H9 (cell line): ENCODE measurements around the gene BRICD5. TPM values are rescaled to one million over a fixed set of nuclear protein-coding genes. Genes with fewer than 3 reads are reported as not detected.

ENCODE experiments used
- DNase-seq: peaks from one replicate; pipeline ENCODE4 v3.0.0-alpha.2; 2017
- H2AFZ ChIP-seq: one replicate; pipeline ENCODE4 v1.6.1; 2013; ENCODE audit warnings: mild to moderate bottlenecking, low read length, control low read depth, moderate library complexity
- H2AK5ac ChIP-seq: 2 replicates; pipeline ENCODE4 v1.6.1; 2013; ENCODE audit warnings: low read length, control low read depth, mixed read lengths; ENCODE audit not compliant: insufficient read length
- H2BK120ac ChIP-seq: one replicate; pipeline ENCODE4 v1.6.1; 2013; ENCODE audit warnings: low read depth, mild to moderate bottlenecking, low read length, control low read depth, inconsistent platforms; ENCODE audit not compliant: poor library complexity, severe bottlenecking
- H2BK12ac ChIP-seq: 2 replicates; pipeline ENCODE4 v1.6.1; 2013; ENCODE audit warnings: low read length, control low read depth, mixed read lengths, low read depth; ENCODE audit not compliant: insufficient read length
- H2BK15ac ChIP-seq: 2 replicates; pipeline ENCODE4 v1.6.1; 2013; ENCODE audit warnings: low read depth, low read length, control low read depth
- H2BK20ac ChIP-seq: one replicate; pipeline ENCODE4 v1.6.1; 2013; ENCODE audit warnings: low read depth, mild to moderate bottlenecking, low read length, control low read depth, inconsistent platforms; ENCODE audit not compliant: poor library complexity, severe bottlenecking
- H2BK5ac ChIP-seq: 2 replicates; pipeline ENCODE4 v1.6.1; 2013; ENCODE audit warnings: low read length, control low read depth, mixed read lengths; ENCODE audit not compliant: insufficient read length
- H3K14ac ChIP-seq: 2 replicates; pipeline ENCODE4 v1.6.1; 2013; ENCODE audit warnings: low read length, control low read depth; ENCODE audit not compliant: insufficient read depth
- H3K18ac ChIP-seq: 2 replicates; pipeline ENCODE4 v1.6.1; 2013; ENCODE audit warnings: low read depth, mild to moderate bottlenecking, mixed read lengths, low read length, control low read depth; ENCODE audit not compliant: insufficient read length
- H3K23ac ChIP-seq: 2 replicates; pipeline ENCODE4 v1.6.1; 2013; ENCODE audit warnings: low read length, control low read depth, mixed read lengths, low read depth; ENCODE audit not compliant: insufficient read length
- H3K23me2 ChIP-seq: 2 replicates; pipeline ENCODE4 v1.6.1; 2013; ENCODE audit warnings: low read depth, mild to moderate bottlenecking, mixed read lengths, low read length, control low read depth; ENCODE audit not compliant: insufficient read length, poor library complexity, severe bottlenecking
- H3K27ac ChIP-seq: 2 replicates; pipeline ENCODE4 v1.5.1; 2013; ENCODE audit warnings: low read length, control low read depth, mixed read lengths, low read depth; ENCODE audit not compliant: insufficient read length
- H3K27me3 ChIP-seq: 2 replicates; pipeline ENCODE4 v1.6.1; 2013; ENCODE audit warnings: low read length, control low read depth, inconsistent platforms; ENCODE audit not compliant: insufficient read depth
- H3K4ac ChIP-seq: 2 replicates; pipeline ENCODE4 v1.6.1; 2013; ENCODE audit warnings: low read depth, mild to moderate bottlenecking, control low read depth, inconsistent platforms, low read length, moderate library complexity
- H3K4me1 ChIP-seq: 2 replicates; pipeline ENCODE4 v1.6.1; 2013; ENCODE audit warnings: low read length, control low read depth, inconsistent platforms; ENCODE audit not compliant: insufficient read depth
- H3K4me2 ChIP-seq: 2 replicates; pipeline ENCODE4 v1.6.1; 2013; ENCODE audit warnings: low read length, control low read depth, mixed read lengths; ENCODE audit not compliant: insufficient read length, insufficient read depth
- H3K56ac ChIP-seq: 2 replicates; pipeline ENCODE4 v1.6.1; 2013; ENCODE audit warnings: low read depth, mild to moderate bottlenecking, mixed read lengths, low read length, control low read depth; ENCODE audit not compliant: insufficient read length
- H3K79me1 ChIP-seq: 2 replicates; pipeline ENCODE4 v1.6.1; 2013; ENCODE audit warnings: low read depth, mild to moderate bottlenecking, moderate library complexity, low read length, control low read depth, inconsistent platforms; ENCODE audit not compliant: insufficient read depth, poor library complexity, severe bottlenecking
- H3K79me2 ChIP-seq: 2 replicates; pipeline ENCODE4 v1.6.1; 2013; ENCODE audit warnings: low read length, control low read depth, inconsistent platforms; ENCODE audit not compliant: insufficient read depth
- H3K9ac ChIP-seq: 2 replicates; pipeline ENCODE4 v1.6.1; 2013; ENCODE audit warnings: low read length, control low read depth, mixed read lengths; ENCODE audit not compliant: insufficient read length; ENCODE audit errors: extremely low read depth
- H3K9me3 ChIP-seq: one replicate; pipeline ENCODE4 v1.6.1; 2013; ENCODE audit warnings: low read depth, low read length, inconsistent platforms; ENCODE audit not compliant: control insufficient read depth
- H3T11ph ChIP-seq: one replicate; pipeline ENCODE4 v1.6.1; 2013; ENCODE audit warnings: mild to moderate bottlenecking, low read length, control low read depth, inconsistent platforms
- H4K20me1 ChIP-seq: one replicate; pipeline ENCODE4 v1.6.1; 2013; ENCODE audit not compliant: control insufficient read depth, insufficient read length, insufficient read depth
- H4K5ac ChIP-seq: 2 replicates; pipeline ENCODE4 v1.6.1; 2013; ENCODE audit warnings: low read depth, mild to moderate bottlenecking, mixed read lengths, low read length, control low read depth; ENCODE audit not compliant: insufficient read length
- H4K8ac ChIP-seq: replicated peaks from 2 replicates; pipeline ENCODE4 v1.6.1; 2013; ENCODE audit warnings: low read length, control low read depth, mixed read lengths, low read depth; ENCODE audit not compliant: insufficient read length
- H4K91ac ChIP-seq: 2 replicates; pipeline ENCODE4 v1.6.1; 2013; ENCODE audit warnings: low read depth, mild to moderate bottlenecking, moderate library complexity, mixed read lengths, low read length, control low read depth; ENCODE audit not compliant: insufficient read length
- H3K27ac Mint-ChIP-seq, 3 experiments: 2 replicates in 2 of 3; 3 replicates in 1 of 3; pipeline ENCODE4 v1.8.0; 2020 to 2021; ENCODE audit warnings: mixed read lengths in 3 of 3, mild to moderate bottlenecking in 1 of 3, moderate library complexity in 1 of 3
- H3K27me3 Mint-ChIP-seq: 2 replicates; pipeline ENCODE4 v1.8.0; 2021; ENCODE audit warnings: low read depth, mild to moderate bottlenecking, moderate library complexity, mixed read lengths
- H3K36me3 Mint-ChIP-seq, 3 experiments: 2 replicates in 2 of 3; 3 replicates in 1 of 3; pipeline ENCODE4 v1.8.0; 2020 to 2021; ENCODE audit warnings: low read depth in 3 of 3, mixed read lengths in 3 of 3; ENCODE audit not compliant: insufficient read depth in 1 of 3
- H3K4me1 Mint-ChIP-seq, 2 experiments: 2 replicates each; pipeline ENCODE4 v1.8.0; 2020; ENCODE audit warnings: mixed read lengths in 2 of 2
- H3K4me3 Mint-ChIP-seq, 2 experiments: 2 replicates in 1 of 2; 3 replicates in 1 of 2; pipeline ENCODE4 v1.8.0; 2020 to 2021; ENCODE audit warnings: mild to moderate bottlenecking in 2 of 2, mixed read lengths in 2 of 2, moderate library complexity in 1 of 2
- H3K9me3 Mint-ChIP-seq, 2 experiments: 2 replicates in 1 of 2; 3 replicates in 1 of 2; pipeline ENCODE4 v1.8.0; 2020; ENCODE audit warnings: mild to moderate bottlenecking in 2 of 2, mixed read lengths in 2 of 2, moderate library complexity in 1 of 2
- WGBS: extraction: QIAGEN DNeasy Blood & Tissue Kit; methylation state at CpG from one replicate; pipeline ENCODE4 v1.1.7; 2013; ENCODE audit warnings: missing lambda C conversion rate, low lambda C conversion rate, mixed read lengths; ENCODE audit not compliant: insufficient read length; ENCODE audit errors: extremely low coverage; 5-methylcytosine and 5-hydroxymethylcytosine counted together
- total RNA-seq: library from RNA; stranded (reverse); gene quantifications from 2 replicates; pipeline ENCODE4 v1.2.1, GENCODE V29; 2021
- TF ChIP-seq, protein P1 (sequence below): fragments of 200-600 bp; sonication (generic); conservative IDR thresholded peaks from 3 replicates; pipeline ENCODE4 v1.8.0; 2021; ENCODE audit warnings: antibody characterized with exemption, mild to moderate bottlenecking

BRICD5 gene
- total RNA-seq, 1 experiment from 2014 or later: 11.9 TPM

DNA sequence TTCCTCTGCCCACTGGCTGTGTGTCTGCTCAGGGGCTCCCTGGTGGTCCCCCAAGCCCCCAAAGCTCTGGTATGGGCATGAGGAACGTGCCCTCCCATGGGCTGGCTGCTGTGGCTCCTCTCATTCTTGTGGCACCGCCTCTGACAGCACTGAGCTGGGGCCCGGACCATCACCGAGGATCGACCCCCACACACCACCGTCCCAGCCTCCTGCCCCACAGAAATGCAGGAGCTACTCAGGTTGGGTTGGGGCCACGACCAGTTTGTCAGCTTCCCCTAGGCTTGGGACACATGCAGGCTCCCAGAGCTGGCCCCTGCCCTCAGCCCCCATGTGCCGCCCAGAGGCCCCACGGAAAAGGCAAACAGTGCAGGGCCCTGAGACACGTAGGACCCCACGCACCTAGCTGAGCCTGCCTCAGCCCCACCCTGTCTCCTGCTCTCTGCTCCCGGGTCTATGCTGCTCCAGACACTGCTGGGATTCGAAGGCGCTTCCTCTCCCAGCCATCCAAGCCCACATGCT, 11.0 kb downstream of the BRICD5 start:
- H3K27me3 ChIP-seq: peaks cover 8% of the 10 kb centered on the region; the same call in 1 of the 2 replicates
- H3K4me1 ChIP-seq: no peaks in the 10 kb centered on the region
- no peak overlapping the region for H3K27ac Mint-ChIP-seq
- H4K20me1 ChIP-seq: no peaks in the 10 kb centered on the region
- H2BK5ac ChIP-seq: no peak overlapping the region
- H3K56ac ChIP-seq: no peak overlapping the region
- H3K36me3 Mint-ChIP-seq: no peaks in the 10 kb centered on the region
- H3K4me3 Mint-ChIP-seq: no peak overlapping the region
- H2BK20ac ChIP-seq: no peak overlapping the region
- H2BK120ac ChIP-seq: no peak overlapping the region
- no peak overlapping the region for H3K4ac ChIP-seq
- H3K79me2 ChIP-seq: no peaks in the 10 kb centered on the region
- H2AK5ac ChIP-seq: no peak overlapping the region
- H3K4me2 ChIP-seq: no peak overlapping the region
- no peak overlapping the region for H3K23ac ChIP-seq
- H3K14ac ChIP-seq: no peak overlapping the region
- H3K4me1 Mint-ChIP-seq: peaks cover 7 to 8% of the 10 kb centered on the region in 2 experiments; a peak in 3 of 4 replicates
- H4K91ac ChIP-seq: no peak overlapping the region
- H4K5ac ChIP-seq: no peak overlapping the region
- H3K18ac ChIP-seq: no peak overlapping the region
- WGBS: no CpG with 5 or more reads among the region's 14 CpGs
- H2BK15ac ChIP-seq: no peak overlapping the region
- peaks cover 0 to 9% of the 10 kb centered on the region in 2 experiments; a peak in 1 of 5 replicates for H3K9me3 Mint-ChIP-seq
- H2AFZ ChIP-seq: no peak overlapping the region
- H3K23me2 ChIP-seq: peaks cover 8% of the 10 kb centered on the region
- DNase-seq: no peak
- H3K27ac ChIP-seq: no peak overlapping the region
- H3K9ac ChIP-seq: no peak overlapping the region
- H3K9me3 ChIP-seq: no peaks in the 10 kb centered on the region
- TF ChIP-seq, protein P1, sequence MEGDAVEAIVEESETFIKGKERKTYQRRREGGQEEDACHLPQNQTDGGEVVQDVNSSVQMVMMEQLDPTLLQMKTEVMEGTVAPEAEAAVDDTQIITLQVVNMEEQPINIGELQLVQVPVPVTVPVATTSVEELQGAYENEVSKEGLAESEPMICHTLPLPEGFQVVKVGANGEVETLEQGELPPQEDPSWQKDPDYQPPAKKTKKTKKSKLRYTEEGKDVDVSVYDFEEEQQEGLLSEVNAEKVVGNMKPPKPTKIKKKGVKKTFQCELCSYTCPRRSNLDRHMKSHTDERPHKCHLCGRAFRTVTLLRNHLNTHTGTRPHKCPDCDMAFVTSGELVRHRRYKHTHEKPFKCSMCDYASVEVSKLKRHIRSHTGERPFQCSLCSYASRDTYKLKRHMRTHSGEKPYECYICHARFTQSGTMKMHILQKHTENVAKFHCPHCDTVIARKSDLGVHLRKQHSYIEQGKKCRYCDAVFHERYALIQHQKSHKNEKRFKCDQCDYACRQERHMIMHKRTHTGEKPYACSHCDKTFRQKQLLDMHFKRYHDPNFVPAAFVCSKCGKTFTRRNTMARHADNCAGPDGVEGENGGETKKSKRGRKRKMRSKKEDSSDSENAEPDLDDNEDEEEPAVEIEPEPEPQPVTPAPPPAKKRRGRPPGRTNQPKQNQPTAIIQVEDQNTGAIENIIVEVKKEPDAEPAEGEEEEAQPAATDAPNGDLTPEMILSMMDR: no peak
- H3K27me3 Mint-ChIP-seq: peaks cover 67% of the 10 kb centered on the region
- no peak overlapping the region for H2BK12ac ChIP-seq
- no peak overlapping the region for H4K8ac ChIP-seq
- H3K79me1 ChIP-seq: no peaks in the 10 kb centered on the region
- H3T11ph ChIP-seq: no peak overlapping the region
